ENCODE results near the gene FAS.

GRCh38 chr10:88971221-88972061 is 19.2 kb upstream of the FAS start:
- no peak for TF ChIP-seq CTCF (conservative IDR thresholded peaks at IDR 0.05; ENCODE audit: low read depth in 2 of 2)
- TF ChIP-seq CREB1 (CRISPR knock-in tag; IDR thresholded peaks at IDR 0.05; ENCODE audit: low read depth) = no peak
- TF ChIP-seq EZH2phosphoT487 (IDR thresholded peaks at IDR 0.05; ENCODE audit: unreplicated experiment) = no peak
- TF ChIP-seq EZH2 (IDR thresholded peaks at IDR 0.05; ENCODE audit: low read depth, unreplicated experiment) = no peak
- TF ChIP-seq POLR2AphosphoS5 (IDR thresholded peaks at IDR 0.05; ENCODE audit: low read depth) = no peak
- no peak for TF ChIP-seq JUNB (IDR thresholded peaks at IDR 0.05; ENCODE audit: unreplicated experiment)
- TF ChIP-seq STAT1 (IDR thresholded peaks at IDR 0.05; ENCODE audit: unreplicated experiment) = no peak
- no peak for TF ChIP-seq REST (IDR thresholded peaks at IDR 0.05; ENCODE audit: unreplicated experiment)
- no peak for TF ChIP-seq ETS1 (IDR thresholded peaks at IDR 0.05)
- no peak for TF ChIP-seq ZNF114 (CRISPR knock-in tag; IDR thresholded peaks at IDR 0.05)
- TF ChIP-seq ZNF462 (CRISPR knock-in tag; IDR thresholded peaks at IDR 0.05) = no peak
- no peak for TF ChIP-seq NANOG (IDR thresholded peaks at IDR 0.05; ENCODE audit: borderline replicate concordance)
